Measurements from ENCODE around the gene SGSH. TPM values are rescaled to one million over a fixed set of nuclear protein-coding genes. Genes with fewer than 3 reads are reported as not detected.

The SGSH gene
- total and polyA plus RNA-seq, 2 experiments from 2014 or later = 21.2 to 63.5 TPM

GRCh38 chr17:80220736-80221215, 643 bp upstream of the SGSH start:
- peak overlapping the region; percentile 83 for H2AFZ ChIP-seq
- in situ Hi-C loops (cut with MboI) = no loop called here
- peak overlapping the region; percentile 84 for H3K4me2 ChIP-seq (ENCODE audit: unreplicated experiment)
- TF ChIP-seq EZH2 (IDR thresholded peaks at IDR 0.05; ENCODE audit: insufficient read depth, poor library complexity, severe bottlenecking) = no peak
- no peak for TF ChIP-seq EZH2phosphoT487 (IDR thresholded peaks at IDR 0.05; ENCODE audit: insufficient read depth, low read depth)
- WGBS, 2 experiments (ENCODE audit: low coverage in 1 of 2, low lambda C conversion rate in 2 of 2, missing lambda C conversion rate in 2 of 2) = 2 to 4% methylated on average over 30 to 41 of the region's 41 CpGs
- no peaks in the 10 kb centered on the region for H3K9me3 ChIP-seq (ENCODE audit: low read depth)
- no peaks in the 10 kb centered on the region for H3K9me2 ChIP-seq (ENCODE audit: insufficient read depth)
- peaks cover 4% of the 10 kb centered on the region; the same call in 1 of the 2 replicates for H3K4me1 ChIP-seq (ENCODE audit: insufficient read depth)
- H3K4me3 ChIP-seq = peak overlapping the region; percentile 85
- H3K27ac ChIP-seq = no peak overlapping the region
- peak; percentile 55 for DNase-seq
- no peaks in the 10 kb centered on the region; the same call in 1 of the 2 replicates for H3K36me3 ChIP-seq (ENCODE audit: low read depth)
- H3K9ac ChIP-seq = peak overlapping the region; percentile 85
- peaks cover 22% of the 10 kb centered on the region for H3K79me2 ChIP-seq (ENCODE audit: insufficient read depth)
- H3F3A ChIP-seq (ENCODE audit: insufficient read depth) = no peaks in the 10 kb centered on the region
- H3K27me3 ChIP-seq (replicated peaks; ENCODE audit: insufficient read depth) = no peaks in the 10 kb centered on the region
- no peaks in the 10 kb centered on the region for H4K20me1 ChIP-seq (ENCODE audit: insufficient read depth)

- peak overlapping the region; percentile 84 for H3K4me2 ChIP-seq (ENCODE audit: unreplicated experiment)
- H3K4me1 ChIP-seq (ENCODE audit: insufficient read depth) = peaks cover 4% of the 10 kb centered on the region; the same call in 1 of the 2 replicates
- no peaks in the 10 kb centered on the region for H4K20me1 ChIP-seq (ENCODE audit: insufficient read depth)
- H3K79me2 ChIP-seq (ENCODE audit: insufficient read depth) = peaks cover 22% of the 10 kb centered on the region
- H2AFZ ChIP-seq = peak overlapping the region; percentile 83
- H3K9ac ChIP-seq = peak overlapping the region; percentile 85
- no peaks in the 10 kb centered on the region for H3F3A ChIP-seq (ENCODE audit: insufficient read depth)
- no peaks in the 10 kb centered on the region for H3K9me2 ChIP-seq (ENCODE audit: insufficient read depth)
- in situ Hi-C loops (cut with MboI) = no loop called here
- no peaks in the 10 kb centered on the region for H3K9me3 ChIP-seq (ENCODE audit: low read depth)
- no peaks in the 10 kb centered on the region for H3K27me3 ChIP-seq (replicated peaks; ENCODE audit: insufficient read depth)
- peak overlapping the region; percentile 85 for H3K4me3 ChIP-seq
- H3K36me3 ChIP-seq (ENCODE audit: low read depth) = no peaks in the 10 kb centered on the region; the same call in 1 of the 2 replicates
- WGBS, 2 experiments (ENCODE audit: low coverage in 1 of 2, low lambda C conversion rate in 2 of 2, missing lambda C conversion rate in 2 of 2) = 3% methylated on average over 5 of the region's 5 CpGs
- peak overlapping the region; percentile 49 for H3K27ac ChIP-seq
- TF ChIP-seq EZH2 (IDR thresholded peaks at IDR 0.05; ENCODE audit: insufficient read depth, poor library complexity, severe bottlenecking) = no peak
- TF ChIP-seq EZH2phosphoT487 (IDR thresholded peaks at IDR 0.05; ENCODE audit: insufficient read depth, low read depth) = no peak
- DNase-seq = no peak
Observed at GRCh38 chr17:80219763-80220053, 425 bp downstream of the SGSH start.

GRCh38 chr17:80219013-80219762, 945 bp downstream of the SGSH start:
- peak overlapping the region; percentile 83 for H2AFZ ChIP-seq
- peaks cover 4% of the 10 kb centered on the region; the same call in 1 of the 2 replicates for H3K4me1 ChIP-seq (ENCODE audit: insufficient read depth)
- peak overlapping the region; percentile 85 for H3K9ac ChIP-seq
- H3K36me3 ChIP-seq (ENCODE audit: low read depth) = no peaks in the 10 kb centered on the region; the same call in 1 of the 2 replicates
- no peaks in the 10 kb centered on the region for H3K9me2 ChIP-seq (ENCODE audit: insufficient read depth)
- peak overlapping the region; percentile 49 for H3K27ac ChIP-seq
- no peaks in the 10 kb centered on the region for H3K27me3 ChIP-seq (replicated peaks; ENCODE audit: insufficient read depth)
- no peaks in the 10 kb centered on the region for H4K20me1 ChIP-seq (ENCODE audit: insufficient read depth)
- TF ChIP-seq EZH2phosphoT487 (IDR thresholded peaks at IDR 0.05; ENCODE audit: insufficient read depth, low read depth) = no peak
- TF ChIP-seq EZH2 (IDR thresholded peaks at IDR 0.05; ENCODE audit: insufficient read depth, poor library complexity, severe bottlenecking) = no peak
- H3K4me2 ChIP-seq (ENCODE audit: unreplicated experiment) = peak overlapping the region; percentile 84
- no peaks in the 10 kb centered on the region for H3F3A ChIP-seq (ENCODE audit: insufficient read depth)
- in situ Hi-C loops (cut with MboI) = no loop called here
- no peaks in the 10 kb centered on the region for H3K9me3 ChIP-seq (ENCODE audit: low read depth)
- peaks cover 22% of the 10 kb centered on the region for H3K79me2 ChIP-seq (ENCODE audit: insufficient read depth)
- WGBS, 2 experiments (ENCODE audit: low coverage in 1 of 2, low lambda C conversion rate in 2 of 2, missing lambda C conversion rate in 2 of 2) = 30 to 33% methylated on average over 14 to 15 of the region's 15 CpGs
- peak overlapping the region; percentile 85 for H3K4me3 ChIP-seq
- DNase-seq = peak; percentile 88

DNA sequence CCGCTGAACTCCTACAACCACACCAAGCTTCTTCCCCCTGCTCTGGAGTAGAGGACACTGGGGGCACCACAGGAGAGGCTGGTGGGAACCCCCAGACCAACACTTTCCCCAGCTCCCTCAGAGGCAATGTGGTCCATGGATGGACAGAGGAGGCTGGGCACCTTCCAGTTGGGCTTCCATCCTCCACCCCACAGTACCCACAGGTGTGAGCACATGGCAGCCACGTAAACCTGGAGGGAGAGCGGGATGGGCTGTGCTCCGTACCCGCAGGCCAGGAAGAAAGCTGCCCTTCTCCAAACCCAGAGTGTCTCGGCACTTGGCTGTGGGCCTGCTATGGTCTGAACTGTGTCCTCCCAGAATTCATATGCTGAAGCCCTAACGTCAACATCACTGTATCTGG, 1.7 kb downstream of the SGSH start:
- no peaks in the 10 kb centered on the region for H3K27me3 ChIP-seq (replicated peaks; ENCODE audit: insufficient read depth)
- H3K4me3 ChIP-seq = no peak overlapping the region
- peaks cover 22% of the 10 kb centered on the region for H3K79me2 ChIP-seq (ENCODE audit: insufficient read depth)
- no peak overlapping the region for H3K4me2 ChIP-seq (ENCODE audit: unreplicated experiment)
- H3K9ac ChIP-seq = no peak overlapping the region
- TF ChIP-seq EZH2 (IDR thresholded peaks at IDR 0.05; ENCODE audit: insufficient read depth, poor library complexity, severe bottlenecking) = no peak
- no peak for TF ChIP-seq EZH2phosphoT487 (IDR thresholded peaks at IDR 0.05; ENCODE audit: insufficient read depth, low read depth)
- H3F3A ChIP-seq (ENCODE audit: insufficient read depth) = no peaks in the 10 kb centered on the region
- WGBS, 2 experiments (ENCODE audit: low coverage in 1 of 2, low lambda C conversion rate in 2 of 2, missing lambda C conversion rate in 2 of 2) = 86 to 87% methylated on average over 7 of the region's 7 CpGs
- H3K27ac ChIP-seq = no peak overlapping the region
- no peaks in the 10 kb centered on the region; the same call in 1 of the 2 replicates for H3K36me3 ChIP-seq (ENCODE audit: low read depth)
- no peak overlapping the region for H2AFZ ChIP-seq
- no peak for DNase-seq
- no peaks in the 10 kb centered on the region for H4K20me1 ChIP-seq (ENCODE audit: insufficient read depth)
- in situ Hi-C loops (cut with MboI) = no loop called here
- H3K9me3 ChIP-seq (ENCODE audit: low read depth) = no peaks in the 10 kb centered on the region
- H3K9me2 ChIP-seq (ENCODE audit: insufficient read depth) = no peaks in the 10 kb centered on the region
- H3K4me1 ChIP-seq (ENCODE audit: insufficient read depth) = peaks cover 4% of the 10 kb centered on the region; the same call in 1 of the 2 replicates

Measured in GM23248 (cell line).